Raji (cell line): Measurements from ENCODE around the gene DLST.

Experiments used
- POLR2A ChIP-seq: IDR thresholded peaks from 2 replicates; pipeline ENCODE4 v1.6.1; 2011; ENCODE audit warnings: low read depth, low read length, control low read depth; ENCODE audit not compliant: insufficient read depth

DLST gene

DNA sequence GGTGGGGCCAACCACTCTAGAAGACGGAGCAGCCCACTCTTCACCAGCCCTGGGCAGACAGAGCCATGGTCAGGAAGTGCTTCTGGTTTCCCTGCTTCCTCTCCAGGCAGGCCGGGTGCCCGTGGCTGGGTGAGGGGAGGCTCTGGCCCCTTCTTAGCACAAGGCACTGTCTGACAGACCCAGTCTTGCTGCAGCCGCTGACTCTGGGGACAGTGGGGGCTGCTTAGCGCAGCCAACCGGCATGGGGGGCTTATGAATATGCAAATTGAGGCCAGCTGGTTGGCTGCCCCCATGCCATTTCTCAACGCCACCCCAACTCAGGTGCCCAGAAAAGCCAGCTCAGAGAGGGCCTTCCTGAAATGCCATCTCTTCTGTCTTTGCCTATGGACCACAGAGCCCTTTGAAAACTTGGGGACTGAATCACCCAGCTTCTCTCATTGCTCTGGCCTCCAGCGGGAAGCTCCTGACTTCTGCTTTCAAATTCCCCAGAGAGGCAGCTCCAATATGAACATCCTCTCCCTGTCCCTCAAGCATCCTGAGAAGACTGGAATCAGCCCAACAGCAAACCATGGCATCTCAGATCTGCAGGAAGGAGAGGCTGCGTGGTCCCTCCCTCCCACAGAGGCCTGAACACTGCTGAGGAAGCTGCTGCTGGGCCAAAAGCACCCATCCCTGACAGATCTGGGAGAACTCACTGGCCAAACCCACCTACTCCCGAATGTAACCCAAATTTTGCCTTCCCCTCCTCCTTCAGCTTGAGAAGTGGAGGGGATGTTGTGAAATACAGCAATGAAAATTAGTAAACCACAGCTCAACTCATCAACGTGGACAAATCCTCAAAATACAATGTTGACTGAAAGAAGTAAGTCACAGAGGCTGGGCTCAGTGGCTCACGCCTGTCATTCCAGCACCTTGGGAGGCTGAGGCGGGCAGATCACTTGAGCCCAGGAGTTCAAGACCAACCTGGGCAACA lies 5.5 kb upstream of the DLST start, which contains the start of gene PROX2:
Gene PROX2, minus strand, starts transcription at position 205 of the 973 bp plus-strand sequence. CDS start 12,311 bp downstream, outside the sequence.
- no peak for TF ChIP-seq POLR2A

DNA sequence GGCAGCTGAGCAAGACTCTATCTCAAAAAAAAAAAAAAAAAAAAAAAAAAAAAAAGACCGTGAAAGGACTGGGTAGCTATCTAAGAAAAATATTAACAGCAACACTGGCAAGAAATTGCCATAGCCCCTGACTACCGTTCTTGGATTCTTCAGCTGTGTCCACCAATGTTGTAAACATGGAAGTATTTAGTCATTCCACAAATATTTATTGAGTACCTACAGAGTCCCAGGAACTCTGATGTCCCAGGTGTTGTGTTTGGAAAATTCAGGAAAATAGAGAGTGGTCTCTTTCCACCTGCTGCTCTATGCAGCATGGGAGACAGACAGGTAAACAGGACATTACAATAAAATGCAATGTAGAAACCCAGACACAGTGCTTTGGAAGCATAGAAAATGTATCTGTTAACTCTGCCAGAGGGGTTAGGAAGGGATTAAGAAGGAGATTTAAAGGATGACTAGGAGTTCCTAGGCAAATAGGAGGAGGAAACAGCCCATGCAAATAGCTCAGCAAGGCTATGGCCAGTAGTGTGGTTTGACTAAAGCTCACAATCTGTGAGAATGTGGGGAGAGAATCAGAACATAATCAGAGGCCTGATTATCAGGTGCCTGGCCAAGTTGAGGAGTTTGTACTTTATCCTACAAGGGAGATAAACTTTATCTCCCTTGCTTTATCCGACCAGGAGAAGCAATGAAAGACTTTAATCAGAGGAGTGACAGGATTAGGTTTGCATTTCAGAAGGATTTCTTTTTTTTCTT lies 2.1 kb upstream of the DLST start:
- TF ChIP-seq POLR2A, result no peak

DNA sequence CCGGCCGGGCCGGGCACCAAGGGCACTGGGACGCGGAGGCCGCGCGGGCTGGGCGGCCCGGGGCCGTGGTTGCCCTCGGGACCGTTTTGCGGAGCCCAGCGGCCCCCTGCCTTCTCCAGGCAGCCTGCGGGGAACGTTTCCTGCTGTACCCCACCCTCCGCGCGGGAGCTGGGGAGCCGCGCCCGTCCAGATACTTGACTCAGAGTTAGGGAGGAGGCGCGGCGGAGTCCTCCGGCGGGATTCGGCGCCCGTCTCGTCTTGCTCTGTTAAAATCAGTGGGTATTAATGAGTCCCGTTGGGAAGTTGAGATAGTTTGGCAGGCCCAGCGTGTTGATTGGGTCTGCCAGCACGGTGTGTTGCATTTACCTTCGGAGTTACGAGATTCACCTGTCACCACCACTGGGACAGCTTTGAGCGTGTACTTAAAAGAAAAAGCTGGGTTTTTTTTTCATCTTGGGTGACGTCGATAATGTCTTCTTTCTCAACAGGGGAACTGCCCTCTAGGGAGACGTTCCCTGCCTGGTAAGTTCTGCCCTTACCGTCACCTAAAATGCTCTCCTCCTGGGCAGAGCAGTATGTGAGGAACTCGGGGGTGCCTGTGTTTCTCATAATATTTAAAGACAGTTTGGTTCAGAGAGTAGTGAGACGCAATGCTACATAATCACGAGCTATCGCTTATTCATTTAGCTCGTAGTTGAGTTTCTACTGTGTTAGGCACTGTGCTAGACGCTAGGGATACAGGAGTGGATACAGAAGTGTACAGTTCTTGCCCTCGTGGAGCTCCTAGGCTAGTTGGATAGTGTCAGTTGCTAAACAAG lies 596 bp downstream of the DLST start:
- TF ChIP-seq POLR2A, result no peak

DNA sequence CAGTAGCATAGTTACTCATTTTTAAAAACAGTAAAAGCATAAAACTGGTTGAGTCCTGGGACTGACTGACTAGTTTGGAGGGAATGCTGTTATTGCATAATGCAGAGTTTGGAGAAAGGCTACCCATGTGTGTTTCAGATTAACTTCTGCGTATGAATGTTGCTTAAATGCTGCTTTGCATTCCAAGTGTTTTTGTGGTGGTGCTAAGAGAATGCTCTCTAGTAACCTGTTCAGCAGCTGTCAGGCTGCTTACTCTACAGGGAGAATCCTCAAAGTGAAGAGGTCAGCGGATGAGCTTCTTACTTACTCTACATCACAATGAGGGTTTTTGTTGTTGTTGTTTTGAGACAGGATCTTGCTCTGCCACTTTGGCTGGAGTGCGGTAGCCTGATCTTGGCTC lies 4.3 kb downstream of the DLST start:
- TF ChIP-seq POLR2A, result no peak

DNA sequence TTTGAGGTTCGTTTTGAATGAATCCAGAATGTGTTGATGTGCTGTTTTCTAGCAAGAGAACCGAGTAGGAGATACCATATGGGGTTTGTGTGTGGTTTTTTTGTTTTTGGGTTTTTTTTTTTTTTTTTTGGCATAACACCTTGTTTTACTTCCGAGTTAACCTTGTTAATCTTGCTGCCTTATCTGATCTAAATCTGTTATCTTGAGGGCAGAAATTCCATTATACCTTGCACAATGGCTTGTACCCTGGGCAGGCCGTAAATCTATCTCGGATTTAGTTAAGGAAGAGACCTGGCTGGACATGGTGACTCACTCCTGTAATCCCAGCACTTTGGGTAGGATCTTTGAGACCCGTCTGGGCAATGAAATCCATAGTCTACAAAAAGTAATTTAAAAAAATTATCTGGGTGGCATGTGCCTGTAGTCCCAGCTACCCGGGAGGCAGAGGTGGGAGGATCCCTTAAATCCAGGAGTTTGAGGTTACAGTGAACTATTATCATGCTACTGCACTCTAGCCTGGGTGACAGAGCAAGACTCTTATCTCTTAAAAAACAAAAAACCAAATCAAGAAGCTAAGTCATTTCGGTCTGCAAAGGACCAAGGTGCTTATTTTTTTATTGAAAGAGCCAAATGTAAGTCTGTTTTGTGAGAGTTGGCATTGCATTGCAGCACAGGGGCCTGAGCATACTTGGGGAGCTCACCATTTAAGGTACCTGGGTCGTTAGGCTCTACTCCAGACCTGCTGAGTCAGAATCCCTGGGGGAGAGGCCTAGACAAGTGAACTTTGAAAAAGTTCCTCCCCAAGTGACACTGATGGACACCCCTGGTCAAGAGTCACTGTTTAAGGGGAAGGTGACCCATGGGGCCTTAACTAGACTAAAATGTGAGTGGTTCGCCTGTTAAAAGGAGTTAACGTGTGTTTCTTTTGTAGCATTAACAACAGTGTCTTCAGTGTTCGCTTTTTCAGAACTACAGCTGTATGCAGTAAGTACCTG lies 6.7 kb downstream of the DLST start:
- no peak for TF ChIP-seq POLR2A

DNA sequence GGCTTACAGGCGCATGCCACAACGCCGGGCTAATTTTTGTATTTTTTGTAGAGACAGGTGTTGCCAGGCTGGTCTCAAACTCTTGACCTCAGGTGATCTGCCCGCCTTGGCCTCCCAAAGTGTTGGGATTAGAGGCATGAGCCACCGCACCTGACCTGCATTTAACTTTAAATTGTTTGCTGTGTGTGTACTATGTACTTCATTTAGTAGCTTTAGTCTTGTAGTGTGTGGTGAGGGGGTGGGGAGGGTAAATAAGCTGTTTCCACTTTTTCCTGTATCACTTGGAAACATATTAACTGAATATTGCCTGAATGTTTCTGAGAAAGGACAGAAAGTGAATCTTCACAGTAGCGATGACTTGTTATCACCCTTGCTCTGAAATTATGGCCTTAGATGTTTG lies 8.5 kb downstream of the DLST start:
- TF ChIP-seq POLR2A, result no peak

DNA sequence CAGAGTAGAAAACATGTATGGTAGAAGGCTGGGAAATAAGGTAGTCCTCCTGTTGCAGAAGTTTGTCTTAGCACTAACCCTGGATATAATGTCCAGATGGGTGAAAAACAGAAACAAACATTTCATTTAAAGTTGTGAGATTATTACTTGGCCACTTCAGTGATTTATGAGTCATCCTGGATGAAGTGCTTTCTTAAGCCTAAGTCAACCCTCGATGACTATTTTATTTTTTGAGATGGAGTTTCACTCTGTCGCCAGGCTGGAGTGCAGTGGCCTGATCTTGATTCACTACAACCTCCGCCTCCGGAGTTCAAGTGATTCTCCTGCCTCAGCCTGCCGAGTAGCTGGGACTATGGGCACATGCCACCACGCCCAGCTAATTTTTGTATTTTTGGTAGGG lies 10.2 kb downstream of the DLST start:
- no peak for TF ChIP-seq POLR2A

DNA sequence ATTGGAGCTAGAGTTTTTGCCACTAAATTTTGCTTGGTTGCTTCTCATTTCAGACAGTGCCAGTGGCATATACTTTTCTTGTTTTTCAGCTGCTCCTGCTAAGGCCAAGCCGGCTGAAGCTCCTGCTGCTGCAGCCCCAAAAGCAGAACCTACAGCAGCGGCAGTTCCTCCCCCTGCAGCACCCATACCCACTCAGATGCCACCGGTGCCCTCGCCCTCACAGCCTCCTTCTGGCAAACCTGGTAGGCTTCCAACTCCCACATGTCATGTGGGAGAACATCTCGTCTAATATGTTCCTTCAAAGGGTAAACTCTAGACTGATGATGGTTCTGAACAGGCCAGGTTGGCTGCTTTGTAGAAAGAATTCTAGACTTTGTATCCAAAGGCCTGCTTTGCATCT lies 11.0 kb downstream of the DLST start:
- no peak for TF ChIP-seq POLR2A

DNA sequence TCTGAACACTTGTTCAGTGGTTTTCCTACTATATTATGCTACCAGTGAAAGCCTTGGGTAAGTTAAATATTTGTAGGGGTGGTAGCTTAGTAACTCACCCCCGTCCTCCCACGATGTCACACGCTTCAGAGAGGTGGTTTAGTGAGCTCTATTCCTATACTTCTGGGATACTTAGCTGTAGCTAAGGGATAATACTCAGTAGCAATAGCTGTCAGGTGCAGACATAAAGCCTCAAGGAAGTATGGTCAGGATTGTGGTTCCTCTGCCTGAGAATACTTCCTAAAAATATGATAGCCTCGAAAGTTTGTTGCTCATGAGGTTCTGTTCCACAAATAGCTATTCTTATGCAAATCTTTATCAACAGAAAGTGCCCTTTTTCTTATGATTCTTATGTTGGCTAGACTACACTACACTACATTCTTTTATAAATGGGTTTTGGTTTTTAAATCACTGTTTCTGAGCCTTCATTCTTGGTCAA lies 11.9 kb downstream of the DLST start:
- no peak for TF ChIP-seq POLR2A

DNA sequence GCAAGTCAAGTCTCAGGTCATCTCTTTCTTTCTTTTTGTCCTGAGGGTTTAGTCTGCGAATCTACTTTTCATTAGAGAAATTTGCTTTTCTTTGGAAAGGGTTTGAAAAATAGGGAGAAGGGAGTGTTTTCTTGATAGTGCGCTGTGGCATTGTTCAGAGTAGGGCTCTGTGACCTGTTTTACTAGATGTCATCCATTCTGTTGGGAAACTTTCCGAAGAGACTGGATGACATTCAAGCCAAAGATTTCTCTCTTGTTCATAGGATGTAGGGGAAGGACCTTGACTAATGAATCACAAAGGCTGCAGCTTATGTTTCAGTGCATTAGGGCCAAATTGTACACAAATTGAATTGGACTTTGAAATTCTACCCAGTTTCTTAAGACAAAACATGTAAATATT lies 14.7 kb downstream of the DLST start:
- TF ChIP-seq POLR2A, result no peak

DNA sequence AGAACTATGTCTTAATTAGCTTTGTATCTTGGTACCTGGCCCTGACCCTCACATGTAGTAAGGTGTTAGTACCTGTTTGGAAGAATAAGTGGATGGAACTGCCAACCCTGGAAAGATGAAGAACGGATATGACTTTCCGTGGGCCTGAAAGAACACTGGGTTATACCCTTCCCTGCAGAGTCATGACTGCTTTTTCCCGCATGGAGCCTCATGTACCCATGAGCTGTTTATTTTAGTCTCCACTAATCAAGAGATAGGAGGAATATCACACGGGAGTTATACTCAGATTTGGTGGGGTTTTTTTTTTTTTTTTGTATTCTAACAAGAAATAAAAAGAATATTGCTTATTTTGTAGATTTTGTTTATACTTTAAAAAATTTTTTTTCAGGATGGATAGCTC lies 15.9 kb downstream of the DLST start:
- TF ChIP-seq POLR2A, result no peak

DNA sequence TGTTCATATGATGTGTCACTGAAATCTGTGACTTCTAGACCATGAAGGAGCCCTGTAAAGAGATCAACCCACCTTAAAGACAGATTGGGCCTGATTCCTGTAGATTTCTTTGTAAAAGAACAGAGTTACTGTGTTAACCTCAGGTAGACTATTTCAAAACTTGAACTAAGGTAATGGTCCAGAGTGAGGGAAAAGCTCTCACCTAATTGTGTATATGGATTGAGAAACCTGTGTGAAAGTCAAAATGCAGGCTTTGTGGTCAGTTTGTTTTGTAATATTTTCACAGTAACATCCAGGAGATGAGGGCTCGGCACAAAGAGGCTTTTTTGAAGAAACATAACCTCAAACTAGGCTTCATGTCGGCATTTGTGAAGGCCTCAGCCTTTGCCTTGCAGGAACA lies 16.4 kb downstream of the DLST start:
- no peak for TF ChIP-seq POLR2A

DNA sequence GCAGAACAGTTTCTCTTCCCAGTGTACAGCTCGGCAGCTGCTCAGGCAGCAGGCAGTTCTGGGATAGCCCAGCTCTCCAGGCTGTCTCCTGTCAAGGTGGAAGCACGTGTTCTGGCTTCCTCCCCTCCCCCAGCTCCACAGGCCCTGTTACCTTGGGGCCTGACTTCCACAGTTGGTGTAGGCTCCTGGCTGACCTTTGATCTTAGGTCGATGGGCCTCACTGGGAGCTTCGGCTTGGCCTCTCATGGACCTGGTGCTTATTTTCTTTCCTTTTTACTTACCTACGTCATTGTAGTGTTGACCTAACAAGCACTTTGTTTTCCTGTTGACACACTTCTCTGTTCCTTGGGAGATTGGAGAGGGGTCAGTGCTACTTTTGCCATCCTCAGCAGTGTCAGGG lies 17.0 kb downstream of the DLST start:
- no peak for TF ChIP-seq POLR2A
